ENCODE results near the gene COLGALT1. TPM values are rescaled to one million over a fixed set of nuclear protein-coding genes. Genes with fewer than 3 reads are reported as not detected.
A peak's percentile ranks its signal among the peaks of the same experiment; 100 is the strongest.

Gene COLGALT1
- total RNA-seq, 1 donor = 77.0 TPM

- no peak for DNase-seq (ENCODE audit: low read depth in 2 of 3, low spot score in 2 of 3)
Observed at GRCh38 chr19:17617807-17618192, 62.4 kb downstream of the COLGALT1 start.

GRCh38 chr19:17618281-17618903, 62.9 kb downstream of the COLGALT1 start:
- no peak for DNase-seq (ENCODE audit: low read depth in 2 of 3, low spot score in 2 of 3)

- DNase-seq (ENCODE audit: low read depth in 2 of 3, low spot score in 2 of 3) = no peak
Observed at GRCh38 chr19:17618936-17619335, 63.5 kb downstream of the COLGALT1 start.

GRCh38 chr19:17620696-17621095, 65.2 kb downstream of the COLGALT1 start:
- no peak for DNase-seq (ENCODE audit: low read depth in 2 of 3, low spot score in 2 of 3)

GRCh38 chr19:17623224-17623935, 67.9 kb downstream of the COLGALT1 start:
- no peak for DNase-seq (ENCODE audit: low read depth in 2 of 3, low spot score in 2 of 3)

- DNase-seq (ENCODE audit: low read depth in 2 of 3, low spot score in 2 of 3) = no peak
Observed at GRCh38 chr19:17624314-17624991, 69.0 kb downstream of the COLGALT1 start.

GRCh38 chr19:17625043-17625442, 69.6 kb downstream of the COLGALT1 start:
- no peak for DNase-seq (ENCODE audit: low read depth in 2 of 3, low spot score in 2 of 3)

- DNase-seq (ENCODE audit: low read depth in 2 of 3, low spot score in 2 of 3) = no peak
Observed at GRCh38 chr19:17625980-17626379, 70.5 kb downstream of the COLGALT1 start.

GRCh38 chr19:17626456-17627015, 71.1 kb downstream of the COLGALT1 start:
- peak in 1 of 3 donors; percentile 51 for DNase-seq (ENCODE audit: low read depth in 2 of 3, low spot score in 2 of 3)

GRCh38 chr19:17627161-17627560, 71.7 kb downstream of the COLGALT1 start:
- no peak for DNase-seq (ENCODE audit: low read depth in 2 of 3, low spot score in 2 of 3)

GRCh38 chr19:17627921-17628320, 72.5 kb downstream of the COLGALT1 start:
- no peak for DNase-seq (ENCODE audit: low read depth in 2 of 3, low spot score in 2 of 3)

- DNase-seq (ENCODE audit: low read depth in 2 of 3, low spot score in 2 of 3) = no peak
Observed at GRCh38 chr19:17629760-17630159, 74.3 kb downstream of the COLGALT1 start.

GRCh38 chr19:17632577-17632976, 77.1 kb downstream of the COLGALT1 start:
- no peak for DNase-seq (ENCODE audit: low read depth in 2 of 3, low spot score in 2 of 3)

Other genes starting within 250 kb of the COLGALT1 start
- 44.4 TPM for gene MRPL34, start 249.8 kb upstream of the COLGALT1 start, total RNA-seq
- gene DDA1, start 246.1 kb upstream of the COLGALT1 start, total RNA-seq = 12.4 TPM
- gene ANO8, start 220.8 kb upstream of the COLGALT1 start, total RNA-seq = 7.8 TPM
- 31.2 TPM for gene GTPBP3, start 218.1 kb upstream of the COLGALT1 start, total RNA-seq
- gene PLVAP, start 178.3 kb upstream of the COLGALT1 start, total RNA-seq = 0.81 TPM
- gene CCDC194, start 161.5 kb upstream of the COLGALT1 start, total RNA-seq = 0.27 TPM
- gene BST2, start 150.0 kb upstream of the COLGALT1 start, total RNA-seq = 176 TPM
- gene MVB12A, start 135.6 kb upstream of the COLGALT1 start, total RNA-seq = 43.6 TPM
- gene TMEM221, start 107.0 kb upstream of the COLGALT1 start, total RNA-seq = under 0.01 TPM
- not detected for gene NXNL1, start 94.7 kb upstream of the COLGALT1 start, total RNA-seq
- 27.5 TPM for gene SLC27A1, start 85.1 kb upstream of the COLGALT1 start, total RNA-seq
- gene PGLS, start 44.0 kb upstream of the COLGALT1 start, total RNA-seq = 105 TPM
- under 0.01 TPM for gene UNC13A, start 132.7 kb downstream of the COLGALT1 start, total RNA-seq
- gene MAP1S, start 163.8 kb downstream of the COLGALT1 start, total RNA-seq = 52.2 TPM
- gene FCHO1, start 195.8 kb downstream of the COLGALT1 start, total RNA-seq = 41.7 TPM
- gene B3GNT3, start 239.5 kb downstream of the COLGALT1 start, total RNA-seq = 0.54 TPM